ENCODE data around the gene SULT1A3.
"Not testable (repeated sequence)": the region's sequence is repeated elsewhere in the genome, so short reads cannot be mapped to it uniquely, and the experiment has no call there.

Gene SULT1A3

GRCh38 chr16:30187556-30187865 lies 11.5 kb upstream of the SULT1A3 start:
- no peak for DNase-seq

GRCh38 chr16:30187971-30188561 lies 11.0 kb upstream of the SULT1A3 start:
- no peak for DNase-seq

GRCh38 chr16:30191158-30191557 lies 7.9 kb upstream of the SULT1A3 start:
- not testable (repeated sequence) for DNase-seq

GRCh38 chr16:30193098-30193497 lies 6.0 kb upstream of the SULT1A3 start:
- not testable (repeated sequence) for DNase-seq

GRCh38 chr16:30193615-30194014 lies 5.4 kb upstream of the SULT1A3 start, which contains the start of the genes BOLA2B and SLX1A:
Gene BOLA2B, minus strand, starts transcription at chr16:30193666. Its CDS starts 71 bp downstream, at chr16:30193595.
Gene SLX1A, plus strand, starts transcription at chr16:30193875. Its CDS starts 210 bp downstream, at chr16:30194085.
- not testable (repeated sequence) for DNase-seq

GRCh38 chr16:30194172-30194925 lies 4.7 kb upstream of the SULT1A3 start:
- DNase-seq: not testable (repeated sequence)

- not testable (repeated sequence) for DNase-seq
Measured at GRCh38 chr16:30197001-30197400, 2.1 kb upstream of the SULT1A3 start.

GRCh38 chr16:30199608-30200343 lies 721 bp downstream of the SULT1A3 start:
- DNase-seq: not testable (repeated sequence)

GRCh38 chr16:30205541-30206236 lies 6.6 kb downstream of the SULT1A3 start:
- DNase-seq: not testable (repeated sequence)

GRCh38 chr16:30206252-30206651 lies 7.2 kb downstream of the SULT1A3 start:
- DNase-seq: not testable (repeated sequence)

- DNase-seq: not testable (repeated sequence)
Measured at GRCh38 chr16:30207063-30207704, 8.1 kb downstream of the SULT1A3 start.

- DNase-seq: peak; percentile 40
Measured at GRCh38 chr16:30209032-30209431, 10.0 kb downstream of the SULT1A3 start.

- DNase-seq: not testable (repeated sequence)
Measured at GRCh38 chr16:30211414-30211813, 12.4 kb downstream of the SULT1A3 start.

GRCh38 chr16:30217082-30217481 lies 18.0 kb downstream of the SULT1A3 start:
- DNase-seq: not testable (repeated sequence)

- DNase-seq: not testable (repeated sequence)
Measured at GRCh38 chr16:30248379-30248778, 49.3 kb downstream of the SULT1A3 start, which contains the start of gene NPIPB13. Gene NPIPB13, minus strand, starts transcription at chr16:30248479. Its CDS starts 2,906 bp downstream, at chr16:30245573.

Data from stimulated activated CD4-positive, alpha-beta T cell treated with anti-CD3 and anti-CD28 coated beads, Interleukin-4, amount 100 ng/mL, for 24 hours (primary cell).